ENCODE results near the gene MRGPRE.
"Not testable (repeated sequence)": the region's sequence is repeated elsewhere in the genome, so short reads cannot be mapped to it uniquely, and the experiment has no call there.

MRGPRE gene, protein sequence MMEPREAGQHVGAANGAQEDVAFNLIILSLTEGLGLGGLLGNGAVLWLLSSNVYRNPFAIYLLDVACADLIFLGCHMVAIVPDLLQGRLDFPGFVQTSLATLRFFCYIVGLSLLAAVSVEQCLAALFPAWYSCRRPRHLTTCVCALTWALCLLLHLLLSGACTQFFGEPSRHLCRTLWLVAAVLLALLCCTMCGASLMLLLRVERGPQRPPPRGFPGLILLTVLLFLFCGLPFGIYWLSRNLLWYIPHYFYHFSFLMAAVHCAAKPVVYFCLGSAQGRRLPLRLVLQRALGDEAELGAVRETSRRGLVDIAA

DNA sequence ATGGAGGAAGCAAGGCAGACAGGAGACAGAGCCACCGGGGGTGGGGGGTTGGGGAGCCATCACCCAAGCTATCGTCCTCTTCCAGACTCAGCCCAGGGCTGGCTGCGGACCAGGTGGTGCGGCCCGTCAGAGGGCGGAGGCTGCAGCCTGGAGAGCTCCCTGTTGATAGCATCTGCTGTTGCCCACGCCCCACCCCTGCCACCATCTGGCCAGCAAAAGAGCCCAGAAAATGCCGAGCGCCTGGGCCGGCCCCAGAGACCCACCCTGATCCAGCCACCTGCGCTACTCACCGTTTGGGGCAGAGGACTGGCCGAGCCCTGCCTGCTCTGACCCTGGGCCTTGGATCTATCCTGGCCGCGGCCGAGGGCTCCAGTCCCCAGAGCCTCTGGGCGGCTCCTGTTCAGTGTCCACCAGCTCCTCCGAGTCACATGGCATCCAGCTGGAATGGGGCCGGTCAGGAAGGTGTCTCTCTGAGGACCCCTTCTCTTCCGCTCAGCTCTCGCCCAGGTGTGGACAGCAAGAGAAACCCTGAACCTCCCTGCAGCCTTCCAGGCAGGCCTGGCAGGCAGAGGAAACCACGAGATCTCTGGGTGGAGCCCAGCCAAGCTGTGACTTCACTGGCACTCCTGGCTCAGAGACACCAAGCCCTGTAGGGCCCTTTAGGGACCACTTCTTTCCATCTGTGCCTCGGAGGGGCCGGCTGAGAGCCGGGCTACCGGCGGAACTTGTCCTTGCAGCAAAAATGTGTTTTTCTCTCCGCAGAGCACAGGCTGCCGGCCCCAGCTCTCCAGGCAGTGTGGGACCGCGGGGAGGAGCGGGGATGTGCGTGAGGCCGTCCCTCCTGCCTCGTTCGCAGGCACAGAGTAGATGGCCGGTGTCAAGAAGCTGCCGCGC is at the start of gene MRGPRE:
MRGPRE (minus strand) TSS at position 567 of the 894 bp plus-strand sequence. CDS start 3,618 bp downstream, outside the sequence.
- DNase-seq (ENCODE audit: low spot score), result no peak

DNA sequence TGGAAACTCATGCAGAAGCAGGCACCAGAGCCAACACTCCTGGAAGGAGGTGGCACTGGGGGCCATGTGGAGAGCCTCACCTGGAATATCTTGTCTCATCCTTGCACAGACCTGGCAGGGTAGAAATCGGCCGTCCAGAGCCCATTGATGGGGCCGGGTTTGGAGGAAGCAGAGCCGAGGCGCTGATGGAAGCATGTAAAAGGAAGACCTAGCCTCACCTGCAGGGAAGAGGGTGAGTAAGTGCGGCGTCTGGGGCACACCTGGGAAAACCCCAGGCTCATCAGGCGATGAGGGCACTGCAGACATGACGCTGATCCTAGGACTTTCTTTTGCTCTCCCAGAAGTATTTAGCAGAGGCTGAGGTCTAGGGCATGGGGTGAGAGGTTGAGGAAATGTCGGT is 48.9 kb upstream of the MRGPRE start:
- DNase-seq (ENCODE audit: low spot score), result not testable (repeated sequence)

DNA sequence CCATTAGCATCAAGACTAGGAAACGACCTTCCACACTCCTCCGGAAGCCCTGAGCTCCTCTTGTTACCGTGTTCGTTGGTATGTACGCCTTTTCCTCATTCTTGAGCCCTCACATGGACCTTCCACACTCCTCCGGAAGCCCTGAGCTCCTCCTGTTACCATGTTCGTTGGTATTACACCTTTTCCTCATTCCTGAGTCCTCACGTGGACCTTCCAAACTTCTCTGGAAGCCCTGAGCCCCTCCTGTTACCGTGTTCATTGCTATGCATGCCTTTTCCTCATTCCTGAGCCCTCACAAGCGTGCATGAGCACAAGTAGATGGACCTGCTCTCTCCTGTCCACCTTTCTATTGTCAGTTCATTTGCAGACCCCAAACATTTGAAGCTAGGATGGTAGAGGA is 48.4 kb upstream of the MRGPRE start:
- DNase-seq (ENCODE audit: low spot score), result not testable (repeated sequence)

DNA sequence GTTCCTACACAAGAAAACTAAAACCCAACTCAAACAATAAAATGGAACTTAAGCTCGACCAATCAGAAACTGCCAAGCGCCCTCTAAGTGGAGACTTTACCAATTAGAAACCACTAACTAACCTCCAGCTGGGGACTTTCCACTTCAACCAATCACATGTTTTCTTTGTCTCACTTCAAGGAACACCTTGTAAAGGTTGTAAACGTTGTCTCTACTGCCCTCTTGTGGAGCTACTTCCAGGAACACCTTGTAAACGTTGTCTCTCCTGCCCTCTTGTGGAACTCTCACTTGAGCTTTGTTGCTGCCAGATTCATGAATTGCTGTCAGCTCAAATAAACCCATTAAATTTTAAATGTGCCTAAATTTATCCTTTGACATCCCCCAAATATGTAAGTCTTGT is 46.7 kb upstream of the MRGPRE start:
- not testable (repeated sequence) for DNase-seq (ENCODE audit: low spot score)

DNA sequence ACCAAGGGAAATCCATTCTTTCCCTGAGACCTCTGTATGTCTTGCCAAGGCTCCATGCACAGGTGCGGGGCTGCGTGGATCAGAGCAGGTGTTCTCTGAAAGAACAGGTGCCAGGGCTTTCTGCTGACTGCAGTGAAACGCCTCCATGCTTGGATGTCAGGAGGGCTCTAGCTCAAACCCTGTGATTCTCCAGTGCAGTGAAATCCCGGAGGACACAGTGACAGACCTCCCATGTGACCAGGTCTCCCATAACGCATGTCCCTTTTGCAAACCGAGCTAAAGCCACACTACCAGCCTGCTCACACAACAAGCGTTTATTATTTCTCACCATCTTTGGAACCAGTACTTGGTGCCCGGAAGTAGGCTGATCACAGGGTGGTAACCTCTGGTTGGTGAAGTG is 41.4 kb upstream of the MRGPRE start:
- not testable (repeated sequence) for DNase-seq (ENCODE audit: low spot score)

DNA sequence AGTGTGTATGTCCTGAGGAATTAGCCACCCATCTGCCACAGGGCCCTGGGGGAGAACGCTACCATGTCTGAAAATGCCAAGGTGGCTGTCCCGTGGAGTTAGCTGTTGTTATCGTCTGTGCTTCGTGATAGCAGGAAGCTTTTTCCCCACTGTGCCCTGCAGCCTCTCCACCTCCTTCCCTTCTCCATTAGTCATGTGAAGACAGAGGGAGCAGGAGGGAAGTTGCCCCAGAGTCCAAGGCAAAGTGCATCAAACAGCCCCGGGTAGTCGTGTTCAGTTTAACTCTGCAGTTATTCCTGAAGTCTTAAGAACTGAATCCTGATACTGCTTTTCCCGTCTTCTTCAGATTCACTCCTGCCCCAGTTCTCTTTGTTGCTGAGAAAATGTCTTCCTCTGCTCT is 30.3 kb upstream of the MRGPRE start:
- DNase-seq (ENCODE audit: low spot score), result not testable (repeated sequence)

DNA sequence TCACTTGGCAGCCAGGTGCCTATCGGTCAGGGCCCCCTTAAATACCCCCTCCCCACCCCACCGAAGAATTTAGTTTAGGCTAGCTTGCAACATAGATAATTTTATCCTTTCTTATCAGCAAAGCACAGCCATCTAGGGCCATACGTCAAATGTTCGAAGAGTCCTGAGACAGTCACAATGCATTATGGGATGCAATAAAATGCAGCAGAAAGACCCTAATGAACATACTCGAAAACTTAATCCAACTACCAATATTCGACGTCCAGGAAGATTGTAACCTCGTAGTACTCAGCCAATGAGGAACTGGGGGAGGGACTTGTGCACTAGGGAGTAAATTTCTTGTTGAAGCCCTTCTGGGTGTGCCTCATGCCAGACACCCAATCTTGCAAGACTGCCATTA is 29.6 kb upstream of the MRGPRE start:
- DNase-seq (ENCODE audit: low spot score), result not testable (repeated sequence)

DNA sequence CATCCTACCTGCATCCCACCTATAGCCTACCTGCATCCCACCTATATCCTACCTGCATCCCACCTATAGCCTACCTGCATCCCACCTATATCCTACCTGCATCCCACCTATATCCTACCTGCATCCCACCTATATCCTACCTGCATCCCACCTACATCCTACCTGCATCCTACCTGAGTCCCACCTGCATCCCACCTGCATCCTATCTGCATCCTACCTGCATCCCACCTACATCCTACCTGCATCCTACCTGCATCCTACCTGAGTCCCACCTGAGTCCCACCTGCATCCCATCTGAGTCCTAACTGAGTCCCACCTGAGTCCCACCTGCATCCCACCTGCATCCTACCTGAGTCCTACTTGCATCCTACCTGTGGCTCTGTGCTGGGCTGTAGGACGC is 25.3 kb upstream of the MRGPRE start:
- DNase-seq (ENCODE audit: low spot score), result not testable (repeated sequence)

DNA sequence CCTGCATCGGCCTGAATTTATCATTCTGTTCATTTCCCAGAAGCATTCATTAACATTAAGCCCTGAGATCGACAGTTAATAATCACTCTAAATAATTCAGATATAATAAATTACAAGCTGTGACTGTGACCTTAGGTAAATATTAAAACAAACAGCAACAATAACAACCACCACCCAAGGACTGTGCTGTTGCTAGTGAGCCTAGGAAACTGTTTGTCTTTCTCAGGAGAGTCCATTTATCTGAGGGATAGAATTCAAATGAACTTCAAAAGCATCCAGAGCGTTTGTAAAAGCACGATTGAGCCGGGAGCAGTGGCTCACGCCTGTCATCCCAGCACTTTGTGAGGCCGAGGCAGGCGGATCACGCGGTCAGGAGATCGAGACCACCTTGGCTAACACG is 23.0 kb upstream of the MRGPRE start:
- not testable (repeated sequence) for DNase-seq (ENCODE audit: low spot score)

DNA sequence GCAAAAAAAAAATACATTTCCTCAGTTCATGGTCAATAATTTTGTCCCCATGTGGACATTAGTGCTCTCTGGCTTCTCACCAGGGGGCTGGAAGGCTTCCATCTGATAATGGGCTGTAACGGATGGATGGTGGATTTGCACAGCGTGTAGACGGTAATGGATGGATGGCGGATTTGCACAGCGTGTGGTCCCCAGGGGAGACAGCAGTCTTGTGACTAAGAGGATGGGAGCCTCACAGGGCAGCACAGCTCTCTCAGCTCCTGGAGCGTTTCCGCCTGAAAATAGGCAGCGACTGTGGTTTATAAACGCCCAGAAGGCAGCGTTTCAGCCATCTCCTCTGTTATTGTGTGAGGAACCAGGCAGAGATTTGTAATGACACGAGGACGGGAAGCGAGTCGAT is 22.6 kb upstream of the MRGPRE start:
- DNase-seq (ENCODE audit: low spot score), result not testable (repeated sequence)

DNA sequence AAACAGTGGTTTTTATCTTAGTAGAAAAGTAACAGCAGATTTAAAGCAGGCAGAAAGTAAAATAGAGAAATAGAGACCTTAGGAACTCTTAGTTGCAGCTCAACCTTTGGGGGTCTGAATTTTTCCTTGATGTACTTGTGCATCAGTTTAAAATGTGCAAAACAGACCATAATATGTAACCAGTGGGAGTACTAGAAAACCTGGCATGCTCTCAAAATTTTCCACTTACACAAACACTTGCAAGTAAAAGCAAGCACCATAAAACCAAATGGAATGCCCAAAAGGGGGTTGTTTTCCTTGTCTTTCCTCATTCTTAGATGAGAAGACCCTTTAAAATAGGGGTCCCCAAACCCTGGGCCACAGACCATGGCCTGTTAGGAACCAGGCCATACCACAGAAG is 12.9 kb upstream of the MRGPRE start:
- peak; percentile 1 for DNase-seq (ENCODE audit: low spot score)

DNA sequence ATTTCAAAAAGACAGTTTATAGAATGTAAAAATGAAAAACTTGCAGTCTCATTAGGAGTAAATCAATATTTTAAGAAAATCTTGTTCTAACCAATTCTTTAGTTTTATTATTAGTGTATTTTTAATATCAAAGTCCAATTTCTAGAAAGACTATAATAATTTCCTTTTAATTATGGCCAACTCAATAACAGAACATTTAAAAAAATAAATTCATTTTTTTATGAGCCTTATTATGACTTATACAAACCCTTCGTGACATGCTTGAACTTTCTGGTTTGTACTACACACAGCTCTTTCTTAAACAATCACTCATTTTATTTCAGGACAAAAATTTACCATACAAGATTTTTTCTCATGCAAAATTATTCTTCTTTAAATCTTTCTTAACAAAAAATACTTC is 11.7 kb upstream of the MRGPRE start:
- no peak for DNase-seq (ENCODE audit: low spot score)

DNA sequence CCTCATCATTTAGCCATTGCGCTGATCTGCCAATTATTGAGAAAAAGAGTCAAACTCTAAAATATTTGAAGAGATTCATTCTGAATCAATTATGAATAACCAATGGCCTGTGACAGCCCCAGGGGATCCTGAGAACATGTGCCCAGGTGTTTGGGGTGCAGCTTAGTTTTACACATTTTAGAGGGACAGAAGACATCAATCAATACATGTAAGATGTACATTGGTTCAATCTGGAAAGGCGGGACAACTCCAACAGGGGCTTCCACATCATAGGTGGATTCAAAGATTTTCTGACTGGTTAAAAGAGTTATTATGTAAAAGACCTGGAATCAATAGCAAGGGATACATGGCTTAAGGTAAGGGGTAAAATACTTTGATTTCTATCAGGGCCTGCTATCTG is 4.9 kb upstream of the MRGPRE start:
- no peak for DNase-seq (ENCODE audit: low spot score)

DNA sequence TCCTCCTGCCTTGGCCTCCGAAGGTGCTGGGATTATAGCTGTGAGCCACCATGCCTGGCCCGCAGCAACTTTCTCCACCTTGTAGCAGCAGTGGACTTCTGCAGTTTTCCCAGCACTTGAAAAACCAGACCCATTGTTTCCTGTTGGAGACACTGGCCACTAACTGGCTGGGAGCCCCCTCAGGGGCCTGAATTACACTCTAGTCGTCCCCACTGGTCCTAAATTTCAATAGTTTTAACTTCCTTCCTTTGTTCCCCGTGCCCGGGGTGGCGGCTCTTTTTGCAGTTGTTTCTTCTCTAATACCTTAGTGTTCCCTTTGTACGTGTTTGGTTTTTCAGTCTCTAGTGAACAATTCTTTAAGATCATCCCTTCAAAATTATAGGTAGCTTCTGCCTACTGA is 2.6 kb upstream of the MRGPRE start:
- DNase-seq (ENCODE audit: low spot score), result no peak

DNA sequence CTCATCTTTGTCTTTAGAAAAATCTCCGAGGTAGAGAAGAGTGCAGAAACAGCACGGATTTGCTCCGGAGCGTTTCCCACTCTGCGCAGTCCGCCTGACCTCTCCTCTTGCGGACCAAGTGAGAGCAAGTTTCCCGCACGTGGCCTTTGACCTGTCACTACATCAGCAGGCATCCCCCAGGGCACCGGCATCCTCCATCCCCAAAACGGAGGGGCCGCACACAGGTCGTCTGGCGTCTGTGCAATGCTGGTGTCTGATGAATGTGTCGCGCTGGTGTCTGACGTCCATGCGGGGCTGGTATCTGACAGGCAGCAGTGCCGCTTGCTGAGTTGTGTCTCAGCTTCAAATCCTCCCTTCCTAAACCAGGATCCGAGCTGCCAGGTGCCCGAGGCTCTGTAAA is 739 bp upstream of the MRGPRE start:
- no peak for DNase-seq (ENCODE audit: low spot score)

DNA sequence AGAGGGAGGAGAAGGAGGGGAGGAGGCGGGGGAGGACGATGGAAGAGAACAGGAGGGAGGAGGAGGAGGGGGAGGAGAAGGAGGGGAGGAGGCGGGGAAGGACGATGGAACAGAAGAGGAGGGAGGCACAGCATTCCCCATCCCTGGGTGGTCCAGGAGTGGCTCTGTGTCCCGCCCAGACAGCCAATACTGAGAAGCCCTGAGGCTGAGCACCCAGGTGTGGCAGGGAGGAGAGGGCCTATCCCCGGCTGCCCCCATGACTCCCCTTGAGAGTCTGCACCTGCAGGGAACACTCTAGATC is 717 bp downstream of the MRGPRE start:
- DNase-seq (ENCODE audit: low spot score), result no peak

DNA sequence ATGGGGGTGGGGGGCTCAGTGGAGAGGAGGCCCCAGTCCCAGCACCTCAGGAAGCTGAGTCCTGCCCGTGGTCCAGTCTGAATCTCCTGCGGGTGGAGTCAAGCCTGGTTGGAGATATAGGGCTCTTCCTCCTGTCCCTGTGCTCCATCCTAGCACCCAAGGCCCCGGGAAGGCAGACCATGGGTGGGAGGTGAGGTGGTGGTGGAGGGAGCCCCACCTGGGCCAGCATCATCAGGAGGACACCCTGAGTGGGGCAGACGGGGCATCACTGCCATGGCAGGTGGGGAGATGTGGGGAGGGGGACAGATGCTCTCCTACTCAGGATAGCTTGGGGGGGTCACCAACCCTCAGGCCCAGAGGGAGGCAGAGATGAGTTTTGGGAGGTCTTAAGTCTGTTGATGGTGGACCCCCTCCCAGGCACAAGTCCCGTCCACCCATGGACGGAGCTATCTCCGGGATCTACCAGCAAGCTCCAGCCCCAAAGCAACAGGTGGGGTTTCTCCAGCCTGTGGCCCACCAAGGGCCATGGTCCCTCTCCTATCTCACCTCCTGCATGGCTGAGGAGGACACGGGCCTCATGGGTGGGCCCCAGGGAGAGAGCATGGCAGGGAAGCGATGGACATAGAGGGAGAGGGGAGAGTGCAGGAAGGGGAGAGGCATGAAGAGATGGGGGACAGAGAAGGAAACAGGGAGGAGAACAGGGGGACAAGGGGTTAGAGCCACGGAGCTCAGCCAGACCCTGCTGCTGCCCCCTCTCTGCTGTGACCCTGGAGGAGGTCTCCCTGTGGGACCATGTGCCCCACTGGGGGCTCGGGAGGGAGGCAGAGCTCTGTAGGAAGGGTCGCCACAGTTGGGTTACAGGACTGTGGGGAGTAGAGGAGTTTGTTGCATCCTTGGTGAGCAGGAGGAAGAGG is 1.3 kb downstream of the MRGPRE start:
- no peak for DNase-seq (ENCODE audit: low spot score)

DNA sequence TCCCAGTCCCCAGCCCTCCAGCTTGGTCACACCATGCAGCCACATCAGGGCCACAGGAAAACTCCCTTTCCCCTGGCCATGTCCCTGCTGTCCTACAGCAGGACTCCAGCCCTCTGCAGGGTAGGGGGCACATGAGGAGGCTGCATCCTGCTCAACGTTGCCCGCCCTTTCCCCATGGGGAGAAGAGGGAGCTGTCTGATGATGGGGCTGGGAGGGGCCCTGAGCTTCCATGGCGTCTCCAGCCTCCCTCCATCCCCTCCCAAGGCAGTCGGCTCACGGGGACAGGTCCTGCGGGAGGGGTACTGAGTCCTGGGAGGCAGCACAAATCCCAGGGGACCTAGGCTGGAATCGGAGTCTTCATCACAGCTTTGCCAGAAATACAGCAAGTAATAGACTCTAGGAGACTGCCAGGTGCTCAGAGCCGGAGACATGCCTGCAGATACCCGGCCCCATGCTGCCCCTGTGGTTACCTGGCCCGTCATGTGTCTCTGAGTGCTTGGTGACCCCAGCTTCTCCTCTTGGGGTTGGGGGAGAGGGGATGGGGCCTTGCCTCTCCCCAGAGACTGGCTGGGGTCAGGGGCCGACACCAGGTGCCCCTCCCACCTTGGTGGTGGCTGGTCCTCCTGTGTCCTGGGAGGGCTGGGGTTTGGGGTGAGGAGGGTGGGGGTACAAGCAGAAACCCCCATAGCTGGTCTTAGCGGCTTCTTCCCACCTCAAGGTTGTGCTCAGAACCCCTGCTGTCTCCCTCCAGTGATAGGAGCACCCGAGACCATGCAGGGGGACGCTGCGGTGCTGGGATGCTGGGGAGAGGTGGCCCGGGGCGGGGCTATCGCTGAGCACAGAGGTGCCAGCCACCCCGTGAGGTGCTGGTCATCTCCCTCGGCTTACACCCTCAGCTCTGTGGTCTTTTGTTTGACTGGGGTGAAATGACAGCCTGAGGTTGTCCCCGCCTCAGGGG is 2.3 kb downstream of the MRGPRE start:
- DNase-seq (ENCODE audit: low spot score), result no peak

DNA sequence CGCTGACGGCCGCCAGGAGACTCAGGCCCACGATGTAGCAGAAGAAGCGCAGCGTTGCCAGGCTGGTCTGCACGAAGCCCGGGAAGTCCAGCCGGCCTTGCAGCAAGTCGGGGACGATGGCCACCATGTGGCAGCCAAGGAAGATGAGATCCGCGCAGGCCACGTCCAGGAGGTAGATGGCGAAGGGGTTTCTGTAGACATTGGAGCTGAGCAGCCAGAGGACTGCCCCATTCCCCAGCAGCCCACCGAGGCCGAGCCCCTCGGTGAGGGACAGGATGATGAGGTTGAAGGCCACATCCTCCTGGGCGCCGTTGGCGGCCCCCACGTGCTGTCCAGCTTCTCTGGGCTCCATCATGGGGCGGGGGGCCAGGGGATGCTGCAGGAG is 3.8 kb downstream of the MRGPRE start:
- DNase-seq (ENCODE audit: low spot score), result no peak

DNA sequence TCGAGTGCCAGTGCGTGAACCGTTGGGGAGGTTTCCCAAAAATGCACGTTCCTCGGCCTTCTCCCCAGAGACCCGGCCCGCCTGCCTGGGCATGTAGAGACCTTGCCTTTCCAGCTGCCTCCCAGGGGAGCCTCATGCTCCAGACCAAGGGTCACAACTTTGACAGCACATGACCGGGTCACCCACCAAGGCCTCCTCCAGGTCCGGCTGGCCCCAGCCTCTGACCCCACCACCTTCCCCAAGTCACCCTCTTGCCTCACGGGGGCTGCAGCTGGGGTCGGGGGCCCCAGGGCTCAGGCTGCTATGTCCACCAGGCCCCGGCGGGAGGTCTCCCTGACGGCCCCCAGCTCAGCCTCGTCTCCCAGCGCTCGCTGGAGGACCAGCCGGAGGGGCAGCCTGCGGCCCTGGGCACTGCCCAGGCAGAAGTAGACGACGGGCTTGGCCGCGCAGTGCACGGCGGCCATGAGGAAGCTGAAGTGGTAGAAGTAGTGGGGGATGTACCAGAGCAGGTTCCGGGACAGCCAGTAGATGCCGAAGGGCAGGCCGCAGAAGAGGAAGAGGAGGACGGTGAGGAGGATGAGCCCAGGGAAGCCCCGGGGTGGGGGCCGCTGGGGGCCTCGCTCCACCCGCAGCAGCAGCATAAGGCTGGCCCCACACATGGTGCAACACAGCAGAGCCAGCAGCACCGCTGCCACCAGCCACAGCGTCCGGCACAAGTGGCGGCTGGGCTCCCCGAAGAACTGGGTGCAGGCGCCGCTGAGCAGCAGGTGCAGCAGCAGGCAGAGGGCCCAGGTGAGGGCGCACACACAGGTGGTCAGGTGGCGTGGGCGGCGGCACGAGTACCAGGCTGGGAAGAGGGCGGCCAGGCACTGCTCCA is 4.4 kb downstream of the MRGPRE start:
- no peak for DNase-seq (ENCODE audit: low spot score)
